Astrocyte of the spinal cord (primary cell): ENCODE measurements around the gene SESN1.

Experiments used
- DNase-seq: peaks from one replicate; pipeline ENCODE4 v3.0.0; 2011; ENCODE audit warnings: low read depth, low spot score
- H3K4me3 ChIP-seq: 2 replicates; pipeline ENCODE4 v1.5.1; 2011; ENCODE audit warnings: low read depth, mild to moderate bottlenecking, low read length, moderate library complexity
- in situ Hi-C: cut with HindIII; loops from 2 replicates; pipeline ENCODE4 v1.10.0; 2017; ENCODE audit warnings: low sequenced_read_pairs
- TF ChIP-seq, protein P1 (sequence below): IDR thresholded peaks from 2 replicates; pipeline ENCODE4 v1.5.1; 2012; ENCODE audit warnings: low read depth, mild to moderate bottlenecking, low read length, inconsistent platforms

Gene SESN1

DNA sequence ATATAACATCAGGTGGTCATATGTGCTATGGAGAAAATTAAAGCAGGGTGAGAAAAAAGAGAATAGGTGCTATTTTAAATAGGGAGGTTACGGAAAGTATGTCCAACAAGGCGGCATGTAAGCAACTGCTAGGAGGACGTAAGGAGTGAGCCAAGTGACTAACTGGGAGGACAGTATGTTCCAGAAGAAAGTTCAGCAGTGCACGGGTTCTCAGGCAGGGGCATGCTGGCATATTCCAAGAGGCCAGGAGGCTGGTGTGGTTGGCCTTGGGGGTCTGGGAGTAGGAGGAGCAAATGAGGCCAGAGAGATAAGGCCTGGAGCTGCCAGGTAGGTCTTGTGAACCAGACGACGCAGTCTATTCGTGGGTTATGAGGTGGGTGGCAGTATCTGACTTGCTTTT lies 134.0 kb downstream of the SESN1 start:
- TF ChIP-seq, protein P1, sequence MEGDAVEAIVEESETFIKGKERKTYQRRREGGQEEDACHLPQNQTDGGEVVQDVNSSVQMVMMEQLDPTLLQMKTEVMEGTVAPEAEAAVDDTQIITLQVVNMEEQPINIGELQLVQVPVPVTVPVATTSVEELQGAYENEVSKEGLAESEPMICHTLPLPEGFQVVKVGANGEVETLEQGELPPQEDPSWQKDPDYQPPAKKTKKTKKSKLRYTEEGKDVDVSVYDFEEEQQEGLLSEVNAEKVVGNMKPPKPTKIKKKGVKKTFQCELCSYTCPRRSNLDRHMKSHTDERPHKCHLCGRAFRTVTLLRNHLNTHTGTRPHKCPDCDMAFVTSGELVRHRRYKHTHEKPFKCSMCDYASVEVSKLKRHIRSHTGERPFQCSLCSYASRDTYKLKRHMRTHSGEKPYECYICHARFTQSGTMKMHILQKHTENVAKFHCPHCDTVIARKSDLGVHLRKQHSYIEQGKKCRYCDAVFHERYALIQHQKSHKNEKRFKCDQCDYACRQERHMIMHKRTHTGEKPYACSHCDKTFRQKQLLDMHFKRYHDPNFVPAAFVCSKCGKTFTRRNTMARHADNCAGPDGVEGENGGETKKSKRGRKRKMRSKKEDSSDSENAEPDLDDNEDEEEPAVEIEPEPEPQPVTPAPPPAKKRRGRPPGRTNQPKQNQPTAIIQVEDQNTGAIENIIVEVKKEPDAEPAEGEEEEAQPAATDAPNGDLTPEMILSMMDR = no peak
- in situ Hi-C loops = no loop called here
- H3K4me3 ChIP-seq = no peak overlapping the region
- no peak for DNase-seq

DNA sequence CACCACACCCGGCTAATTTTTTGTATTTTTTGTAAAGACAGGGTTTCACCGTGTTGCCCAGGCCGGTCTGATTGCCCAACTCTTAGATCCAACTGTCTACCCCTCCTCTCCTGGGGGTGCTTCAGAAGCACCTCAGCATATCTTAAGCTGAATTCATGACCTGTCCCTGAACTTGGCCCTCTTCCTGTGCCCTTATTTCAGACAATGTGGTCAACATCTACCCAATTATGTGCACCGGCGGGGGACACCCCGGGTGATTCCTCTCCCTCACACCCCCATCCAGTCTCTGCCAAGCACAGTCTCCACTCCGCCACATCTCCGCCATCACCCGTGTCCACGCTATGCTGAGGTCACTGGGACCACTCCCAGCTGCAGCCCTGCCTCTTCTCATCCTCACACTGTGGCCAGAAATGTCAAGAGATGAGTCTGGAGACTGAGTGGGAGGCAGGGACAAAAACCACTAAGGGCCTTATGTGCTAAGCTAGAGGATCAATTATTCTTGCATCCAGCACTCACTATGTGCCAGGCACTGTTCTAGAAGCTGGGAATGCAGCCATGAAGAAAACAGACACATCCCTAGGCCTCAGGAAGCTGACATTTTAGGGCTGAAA lies 134.6 kb downstream of the SESN1 start:
- in situ Hi-C loops = no loop called here
- DNase-seq = no peak
- H3K4me3 ChIP-seq = no peak overlapping the region
- TF ChIP-seq, protein P1 = no peak

DNA sequence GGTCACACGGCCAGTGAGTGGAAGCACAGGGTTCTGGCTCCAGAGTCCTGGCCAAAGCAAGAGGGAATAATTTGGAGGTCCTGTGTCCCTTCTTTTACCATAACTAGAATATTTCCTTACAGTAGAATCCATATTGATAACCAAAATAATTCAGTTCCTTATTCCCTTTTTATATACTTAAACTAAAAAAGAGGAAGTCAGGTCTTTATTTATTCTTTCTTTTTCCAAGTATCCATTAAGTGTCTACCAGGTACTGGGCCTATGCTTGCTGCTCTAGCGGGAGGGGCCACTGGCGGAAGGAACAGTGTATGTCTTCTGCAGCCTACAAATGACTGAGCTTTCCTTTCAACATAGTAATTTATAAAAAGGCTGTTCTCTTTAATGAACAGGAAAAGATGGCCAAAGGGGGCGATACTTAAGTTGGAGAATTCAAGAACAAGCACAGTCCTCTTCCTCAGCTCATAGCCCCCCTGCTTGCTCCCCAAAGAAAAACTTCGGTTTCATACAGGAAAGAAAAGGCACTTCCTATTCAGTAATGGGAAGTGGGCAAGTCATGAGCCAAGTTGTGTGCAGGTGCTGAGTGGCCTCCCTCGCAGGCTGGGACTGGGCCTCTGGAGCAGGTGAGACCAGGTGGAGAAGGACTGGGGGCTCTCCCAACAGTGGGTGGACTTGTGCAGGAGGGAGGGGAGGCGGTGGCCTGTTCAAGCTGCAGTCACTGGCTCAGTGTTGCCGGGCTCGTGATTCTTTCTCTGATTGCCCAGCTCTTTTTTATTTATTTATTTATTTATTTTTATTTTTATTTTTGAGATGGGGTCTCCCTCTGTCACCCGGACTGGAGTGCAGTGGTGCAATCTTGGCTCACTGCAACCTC lies 135.5 kb downstream of the SESN1 start:
- no peak for DNase-seq
- in situ Hi-C loops = no loop called here
- H3K4me3 ChIP-seq = no peak overlapping the region
- TF ChIP-seq, protein P1 = no peak

DNA sequence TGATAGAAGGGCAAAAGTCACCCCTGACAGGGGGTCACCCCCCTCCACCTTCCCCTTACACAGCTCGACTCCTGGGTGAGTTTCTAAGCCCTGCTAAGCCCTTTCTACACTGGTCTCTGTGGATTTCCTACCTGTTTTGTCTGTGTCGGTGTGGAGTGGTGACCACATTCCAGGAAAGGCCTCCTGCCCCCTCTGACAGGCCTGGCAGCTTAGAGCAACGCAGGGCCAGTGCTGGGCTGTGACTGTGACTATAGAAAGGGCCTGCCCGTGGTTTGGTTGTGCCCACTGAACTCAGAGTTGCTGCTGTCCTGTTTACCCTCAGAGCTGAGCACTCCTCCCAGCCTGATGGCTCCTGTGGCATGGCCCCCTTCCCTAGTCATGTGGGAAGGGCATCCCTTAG lies 137.4 kb downstream of the SESN1 start:
- DNase-seq = no peak
- no peak overlapping the region for H3K4me3 ChIP-seq
- in situ Hi-C loops = no loop called here
- TF ChIP-seq, protein P1 = no peak

DNA sequence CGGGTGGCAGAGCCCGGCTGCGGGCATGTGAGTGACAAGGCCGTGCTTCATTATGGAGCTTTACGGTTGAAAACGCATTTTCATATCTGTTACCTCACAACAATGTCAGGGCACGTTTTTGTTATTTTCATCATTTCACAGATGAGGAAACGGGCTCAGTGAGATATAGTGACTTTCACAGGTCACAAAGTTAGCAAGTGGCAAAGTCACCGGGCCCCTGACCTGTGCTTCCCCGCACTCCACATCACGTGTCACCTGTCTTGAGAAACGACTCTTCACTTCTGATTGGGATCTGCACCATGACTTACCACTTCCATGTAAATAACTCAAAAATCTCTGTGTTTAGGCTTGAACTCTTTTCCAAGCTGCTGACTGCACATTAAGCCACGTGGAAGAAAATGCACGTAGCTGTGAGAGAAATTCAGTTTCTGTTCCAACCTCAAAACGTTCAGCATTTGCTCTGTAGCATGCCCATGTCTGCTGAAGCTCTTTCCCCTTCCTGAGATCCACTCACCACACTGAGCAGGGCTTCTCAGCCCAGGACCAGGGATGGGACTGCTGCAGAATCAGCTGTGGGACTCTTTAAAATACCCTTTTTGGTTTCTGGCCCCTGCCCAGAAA lies 139.2 kb downstream of the SESN1 start:
- TF ChIP-seq, protein P1 = no peak
- no peak overlapping the region for H3K4me3 ChIP-seq
- no peak for DNase-seq
- in situ Hi-C loops = no loop called here

DNA sequence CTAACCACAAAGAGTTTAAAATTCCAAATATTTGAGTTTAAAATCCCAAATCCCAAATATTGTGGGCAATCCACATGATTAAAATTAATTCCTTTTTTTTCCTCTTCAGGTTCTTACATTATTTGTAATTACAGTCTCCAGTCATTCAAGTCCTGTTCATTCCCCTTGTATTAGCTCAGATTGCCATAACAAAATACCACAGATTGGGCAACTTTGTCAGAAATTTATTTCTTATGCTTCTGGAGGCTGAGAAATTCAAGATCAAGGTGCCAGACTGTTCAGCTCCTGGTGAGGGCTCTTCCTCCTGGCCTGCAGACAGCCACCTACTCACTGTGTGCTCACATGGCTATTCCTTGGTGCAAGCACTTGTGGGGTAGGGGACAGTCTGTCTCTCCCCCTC lies 141.0 kb downstream of the SESN1 start:
- in situ Hi-C loops = no loop called here
- TF ChIP-seq, protein P1 = no peak
- H3K4me3 ChIP-seq = no peak overlapping the region
- no peak for DNase-seq
